HFFc6 (cell line): ENCODE data around the gene RASGEF1B. TPM values are rescaled to one million over a fixed set of nuclear protein-coding genes. Genes with fewer than 3 reads are reported as not detected.

Experiments used
- DNase-seq: peaks from one replicate; pipeline ENCODE4 v3.0.0-alpha.2; 2018
- H3K27ac Mint-ChIP-seq: 2 replicates; pipeline ENCODE4 v1.8.0; 2020; ENCODE audit warnings: mild to moderate bottlenecking, mixed read lengths
- H3K27me3 Mint-ChIP-seq: 2 replicates; pipeline ENCODE4 v1.8.0; 2021; ENCODE audit warnings: mild to moderate bottlenecking, moderate library complexity, mixed read lengths; ENCODE audit not compliant: insufficient read depth
- H3K36me3 Mint-ChIP-seq: 2 replicates; pipeline ENCODE4 v1.8.0; 2021; ENCODE audit warnings: low read depth, mixed read lengths
- H3K4me1 Mint-ChIP-seq: 2 replicates; pipeline ENCODE4 v1.8.0; 2020; ENCODE audit warnings: low read depth, mixed read lengths
- H3K4me3 Mint-ChIP-seq: 2 replicates; pipeline ENCODE4 v1.8.0; 2020; ENCODE audit warnings: mild to moderate bottlenecking, moderate library complexity, mixed read lengths
- H3K9me3 Mint-ChIP-seq: 2 replicates; pipeline ENCODE4 v1.8.0; 2020; ENCODE audit warnings: mild to moderate bottlenecking, mixed read lengths
- total RNA-seq, 6 experiments: library from RNA; stranded (reverse); fragmentation: NEBNext Ultra II Directional; extraction: Animal tissue kit (Norgen Biotek cat#: 25700); gene quantifications; 2 replicates in 1 of 6; 3 replicates in 5 of 6; pipeline ENCODE4 v1.2.3, GENCODE V29; 2021
- TF ChIP-seq, protein P1 (sequence below): fragments of 200-600 bp; sonication (generic); IDR thresholded peaks from 2 replicates; pipeline ENCODE4 v1.5.0; 2021; ENCODE audit warnings: antibody characterized with exemption, mild to moderate bottlenecking

The RASGEF1B gene
- total RNA-seq, 6 experiments from 2014 or later = not detected

GRCh38 chr4:81446634-81447033 lies 25.1 kb downstream of the RASGEF1B start:
- Mint-ChIP-seq H3K27ac (no peak overlapping the region), H3K4me1 (no peaks in the 10 kb centered on the region), H3K4me3 (no peak overlapping the region), H3K9me3 (no peaks in the 10 kb centered on the region), H3K27me3 (no peaks in the 10 kb centered on the region), H3K36me3 (no peaks in the 10 kb centered on the region)
- no peak for DNase-seq
- TF ChIP-seq, protein P1, sequence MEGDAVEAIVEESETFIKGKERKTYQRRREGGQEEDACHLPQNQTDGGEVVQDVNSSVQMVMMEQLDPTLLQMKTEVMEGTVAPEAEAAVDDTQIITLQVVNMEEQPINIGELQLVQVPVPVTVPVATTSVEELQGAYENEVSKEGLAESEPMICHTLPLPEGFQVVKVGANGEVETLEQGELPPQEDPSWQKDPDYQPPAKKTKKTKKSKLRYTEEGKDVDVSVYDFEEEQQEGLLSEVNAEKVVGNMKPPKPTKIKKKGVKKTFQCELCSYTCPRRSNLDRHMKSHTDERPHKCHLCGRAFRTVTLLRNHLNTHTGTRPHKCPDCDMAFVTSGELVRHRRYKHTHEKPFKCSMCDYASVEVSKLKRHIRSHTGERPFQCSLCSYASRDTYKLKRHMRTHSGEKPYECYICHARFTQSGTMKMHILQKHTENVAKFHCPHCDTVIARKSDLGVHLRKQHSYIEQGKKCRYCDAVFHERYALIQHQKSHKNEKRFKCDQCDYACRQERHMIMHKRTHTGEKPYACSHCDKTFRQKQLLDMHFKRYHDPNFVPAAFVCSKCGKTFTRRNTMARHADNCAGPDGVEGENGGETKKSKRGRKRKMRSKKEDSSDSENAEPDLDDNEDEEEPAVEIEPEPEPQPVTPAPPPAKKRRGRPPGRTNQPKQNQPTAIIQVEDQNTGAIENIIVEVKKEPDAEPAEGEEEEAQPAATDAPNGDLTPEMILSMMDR = no peak

GRCh38 chr4:81445196-81445595 lies 26.5 kb downstream of the RASGEF1B start:
- DNase-seq = no peak
- H3K4me1 Mint-ChIP-seq = no peaks in the 10 kb centered on the region
- H3K27ac Mint-ChIP-seq = no peak overlapping the region
- no peaks in the 10 kb centered on the region for H3K9me3 Mint-ChIP-seq
- no peaks in the 10 kb centered on the region for H3K27me3 Mint-ChIP-seq
- no peak overlapping the region for H3K4me3 Mint-ChIP-seq
- no peaks in the 10 kb centered on the region for H3K36me3 Mint-ChIP-seq
- TF ChIP-seq, protein P1 = no peak

DNA sequence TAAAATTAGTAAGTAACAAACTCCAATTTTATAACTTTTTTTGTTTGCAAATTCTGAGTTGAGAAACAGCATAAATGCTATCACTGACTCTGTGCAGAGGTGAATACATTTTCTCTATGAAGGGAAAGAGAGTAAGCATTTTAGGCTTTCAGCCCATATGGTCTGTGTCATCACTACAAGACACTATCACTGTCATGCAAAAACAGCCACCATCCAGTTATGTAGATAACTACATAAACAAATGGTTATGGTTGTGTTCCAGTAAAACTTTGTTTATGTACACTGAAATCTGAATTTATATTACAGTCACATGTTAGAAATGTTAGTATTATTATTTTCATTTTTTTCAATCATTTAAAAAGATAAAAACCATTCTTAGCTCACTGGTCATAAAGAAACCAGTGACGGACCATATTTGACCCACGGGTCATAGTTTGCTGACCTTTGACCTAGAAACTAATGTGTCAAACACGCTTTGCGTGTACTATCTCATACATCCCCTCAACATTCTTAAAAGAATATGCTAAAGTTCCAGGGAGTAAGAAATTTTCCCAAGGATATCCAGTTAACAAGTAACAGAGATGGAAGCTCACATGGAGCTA lies 29.1 kb downstream of the RASGEF1B start:
- no peaks in the 10 kb centered on the region for H3K36me3 Mint-ChIP-seq
- no peak for DNase-seq
- TF ChIP-seq, protein P1 = no peak
- H3K4me3 Mint-ChIP-seq = no peak overlapping the region
- no peaks in the 10 kb centered on the region for H3K27me3 Mint-ChIP-seq
- H3K4me1 Mint-ChIP-seq = no peaks in the 10 kb centered on the region
- no peaks in the 10 kb centered on the region; the same call in 1 of the 2 replicates for H3K9me3 Mint-ChIP-seq
- H3K27ac Mint-ChIP-seq = no peak overlapping the region

GRCh38 chr4:81440949-81441348 lies 30.8 kb downstream of the RASGEF1B start:
- no peak overlapping the region for H3K27ac Mint-ChIP-seq
- H3K36me3 Mint-ChIP-seq = no peaks in the 10 kb centered on the region
- H3K4me3 Mint-ChIP-seq = no peak overlapping the region
- TF ChIP-seq, protein P1 = no peak
- no peaks in the 10 kb centered on the region for H3K4me1 Mint-ChIP-seq
- no peaks in the 10 kb centered on the region for H3K27me3 Mint-ChIP-seq
- H3K9me3 Mint-ChIP-seq = no peaks in the 10 kb centered on the region; the same call in 1 of the 2 replicates
- no peak for DNase-seq

GRCh38 chr4:81436941-81437574 lies 34.6 kb downstream of the RASGEF1B start:
- no peaks in the 10 kb centered on the region for H3K27me3 Mint-ChIP-seq

More at GRCh38 chr4:81436941-81437574, 34.6 kb downstream of the RASGEF1B start:
- TF ChIP-seq, protein P1 = no peak
- H3K4me1 Mint-ChIP-seq = no peaks in the 10 kb centered on the region
- H3K4me3 Mint-ChIP-seq = no peak overlapping the region
- H3K27ac Mint-ChIP-seq = no peak overlapping the region
- no peak for DNase-seq
- no peaks in the 10 kb centered on the region for H3K36me3 Mint-ChIP-seq
- H3K9me3 Mint-ChIP-seq = no peaks in the 10 kb centered on the region; the same call in 1 of the 2 replicates
